NCI-H1417 (cell line): ENCODE data around the gene SCRN2.

ENCODE experiments used
- DNase-seq, 3 experiments: peaks; one replicate each; lab custom pipeline; 2025; lab: John Stamatoyannopoulos, UW

SCRN2 gene

GRCh38 chr17:47821424-47822391, 19.4 kb downstream of the SCRN2 start, which contains the start of gene OSBPL7:
TSS of gene OSBPL7 (minus strand) at chr17:47821794. CDS start at chr17:47820278, 1,516 bp downstream.
- peak; percentile 57 to 85 (median 76) for DNase-seq

- DNase-seq = no peak
These were observed 20.0 kb downstream of the SCRN2 start for GRCh38 chr17:47821031-47821423.

GRCh38 chr17:47820033-47820789, 20.9 kb downstream of the SCRN2 start:
- DNase-seq = no peak

- DNase-seq = no peak
These were observed 21.6 kb downstream of the SCRN2 start for GRCh38 chr17:47819475-47819874.

GRCh38 chr17:47818002-47818695, 22.9 kb downstream of the SCRN2 start:
- DNase-seq = no peak

- DNase-seq = no peak
These were observed 24.1 kb downstream of the SCRN2 start for GRCh38 chr17:47816947-47817346.

GRCh38 chr17:47816111-47816735, 24.9 kb downstream of the SCRN2 start:
- DNase-seq = no peak

GRCh38 chr17:47815106-47815918, 25.8 kb downstream of the SCRN2 start:
- no peak for DNase-seq

GRCh38 chr17:47813512-47814031, 27.5 kb downstream of the SCRN2 start:
- no peak for DNase-seq

GRCh38 chr17:47813077-47813476, 28.0 kb downstream of the SCRN2 start:
- DNase-seq = no peak

- no peak for DNase-seq
These were observed 28.7 kb downstream of the SCRN2 start for GRCh38 chr17:47812146-47812920.

GRCh38 chr17:47811709-47812108, 29.4 kb downstream of the SCRN2 start:
- no peak for DNase-seq

- DNase-seq = no peak
These were observed 30.0 kb downstream of the SCRN2 start for GRCh38 chr17:47810901-47811635.

- no peak for DNase-seq
These were observed 30.8 kb downstream of the SCRN2 start for GRCh38 chr17:47810200-47810821.

- no peak for DNase-seq
These were observed 32.1 kb downstream of the SCRN2 start for GRCh38 chr17:47808830-47809480.

GRCh38 chr17:47808036-47808829, 32.8 kb downstream of the SCRN2 start:
- no peak for DNase-seq

GRCh38 chr17:47807421-47807820, 33.7 kb downstream of the SCRN2 start:
- no peak for DNase-seq
